RWPE1 (cell line): Measurements from ENCODE around the gene ADD2.
A peak's percentile ranks its signal among the peaks of the same experiment; 100 is the strongest.
"Not testable (repeated sequence)": the region's sequence is repeated elsewhere in the genome, so short reads cannot be mapped to it uniquely, and the experiment has no call there.

ENCODE experiments used
- CTCF ChIA-PET: fragments of 350-600 bp; sonication (Branson Sonifier 250); formaldehyde crosslinking; extraction: SDS; loops from one replicate; lab custom pipeline; 2021; lab: Yijun Ruan, JAX
- POLR2A ChIA-PET: fragments of 400-600 bp; formaldehyde crosslinking; extraction: SDS; loops from one replicate; lab custom pipeline; 2020; ENCODE audit warnings: antibody characterized with exemption; ENCODE audit not compliant: low non-redundant PET; lab: Yijun Ruan, JAX
- DNase-seq: peaks from one replicate; pipeline ENCODE4 v3.0.0; 2012; ENCODE audit warnings: low spot score
- H3K27ac ChIP-seq: fragments of 450-650 bp; 2 replicates; pipeline ENCODE4 v1.5.1; 2017
- TF ChIP-seq, protein P1 (sequence below): fragments of 450-650 bp; conservative IDR thresholded peaks from 2 replicates; pipeline ENCODE4 v1.5.1; 2017; ENCODE audit warnings: low read depth, mild to moderate bottlenecking

ADD2 gene

GRCh38 chr2:70743677-70744076 lies 24.3 kb downstream of the ADD2 start:
- POLR2A ChIA-PET = no interaction called here
- CTCF ChIA-PET = no interaction called here
- TF ChIP-seq, protein P1, sequence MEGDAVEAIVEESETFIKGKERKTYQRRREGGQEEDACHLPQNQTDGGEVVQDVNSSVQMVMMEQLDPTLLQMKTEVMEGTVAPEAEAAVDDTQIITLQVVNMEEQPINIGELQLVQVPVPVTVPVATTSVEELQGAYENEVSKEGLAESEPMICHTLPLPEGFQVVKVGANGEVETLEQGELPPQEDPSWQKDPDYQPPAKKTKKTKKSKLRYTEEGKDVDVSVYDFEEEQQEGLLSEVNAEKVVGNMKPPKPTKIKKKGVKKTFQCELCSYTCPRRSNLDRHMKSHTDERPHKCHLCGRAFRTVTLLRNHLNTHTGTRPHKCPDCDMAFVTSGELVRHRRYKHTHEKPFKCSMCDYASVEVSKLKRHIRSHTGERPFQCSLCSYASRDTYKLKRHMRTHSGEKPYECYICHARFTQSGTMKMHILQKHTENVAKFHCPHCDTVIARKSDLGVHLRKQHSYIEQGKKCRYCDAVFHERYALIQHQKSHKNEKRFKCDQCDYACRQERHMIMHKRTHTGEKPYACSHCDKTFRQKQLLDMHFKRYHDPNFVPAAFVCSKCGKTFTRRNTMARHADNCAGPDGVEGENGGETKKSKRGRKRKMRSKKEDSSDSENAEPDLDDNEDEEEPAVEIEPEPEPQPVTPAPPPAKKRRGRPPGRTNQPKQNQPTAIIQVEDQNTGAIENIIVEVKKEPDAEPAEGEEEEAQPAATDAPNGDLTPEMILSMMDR = no peak
- no peak for DNase-seq
- no peak overlapping the region for H3K27ac ChIP-seq

GRCh38 chr2:70743068-70743467 lies 24.9 kb downstream of the ADD2 start:
- ChIA-PET CTCF (no interaction called here), POLR2A (no interaction called here)
- TF ChIP-seq, protein P1 = no peak
- DNase-seq = no peak
- no peak overlapping the region for H3K27ac ChIP-seq

DNA sequence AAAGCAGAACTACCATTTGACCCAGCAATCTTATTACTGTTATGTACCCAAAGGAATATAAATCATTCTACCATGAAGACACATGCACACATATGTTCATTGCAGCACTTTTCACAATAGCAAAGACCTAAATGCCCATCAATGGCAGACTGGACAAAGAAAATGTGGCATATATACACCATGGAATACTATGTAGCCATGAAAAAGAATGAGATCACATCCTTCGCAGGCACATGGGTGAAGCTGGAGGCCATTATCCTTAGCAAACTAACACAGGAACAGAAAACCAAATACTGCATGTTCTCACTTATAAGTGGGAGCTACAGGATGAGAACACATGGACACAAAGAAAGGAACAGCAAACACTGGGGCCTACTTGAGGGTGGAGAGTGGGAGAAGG lies 28.5 kb downstream of the ADD2 start:
- DNase-seq, POLR2A ChIA-PET, H3K27ac ChIP-seq, CTCF ChIA-PET: not testable (repeated sequence)

DNA sequence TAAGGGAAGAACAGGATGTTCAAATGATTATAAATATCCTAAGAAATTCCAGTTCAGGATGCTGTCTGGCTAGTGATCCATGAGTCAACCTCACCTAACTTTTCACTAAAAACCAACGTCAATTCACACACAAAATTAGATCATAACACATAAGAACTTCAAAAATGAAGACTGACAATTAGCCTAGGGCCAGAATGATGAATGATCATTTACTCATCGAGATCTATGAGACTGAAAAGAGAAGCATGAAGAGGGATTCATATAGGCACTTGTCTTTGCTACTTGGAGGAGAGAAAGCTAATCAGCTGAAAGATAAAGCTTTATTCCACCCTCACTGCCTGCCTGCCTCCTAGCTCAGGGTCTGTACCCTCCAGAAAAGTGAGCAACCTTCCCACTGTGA lies 29.8 kb downstream of the ADD2 start:
- DNase-seq = peak; percentile 46
- POLR2A ChIA-PET = no interaction called here
- H3K27ac ChIP-seq = no peak overlapping the region
- CTCF ChIA-PET = no interaction called here
- TF ChIP-seq, protein P1 = no peak

DNA sequence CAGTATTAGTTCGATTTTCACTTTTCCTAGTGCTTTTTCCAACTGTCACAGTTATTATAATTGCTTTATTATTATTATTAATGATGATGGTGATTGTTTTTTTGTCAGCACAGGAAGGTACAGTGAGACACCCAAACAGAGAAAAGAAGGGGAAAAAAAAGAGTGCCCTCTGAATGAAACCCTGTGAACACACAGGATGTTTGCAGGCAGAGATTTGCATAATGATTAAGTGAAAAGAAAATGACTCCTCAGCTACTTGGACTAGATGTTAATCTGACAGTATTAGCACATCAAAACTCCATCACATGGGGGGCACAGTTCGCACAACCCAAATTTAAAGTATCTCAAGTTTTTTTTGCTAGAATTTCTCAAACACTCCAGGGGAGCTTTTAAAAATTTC lies 32.9 kb downstream of the ADD2 start:
- no peak for DNase-seq
- TF ChIP-seq, protein P1 = no peak
- no peak overlapping the region for H3K27ac ChIP-seq
- POLR2A ChIA-PET = no interaction called here
- CTCF ChIA-PET = no interaction called here

GRCh38 chr2:70733646-70734180 lies 34.3 kb downstream of the ADD2 start:
- DNase-seq = no peak
- POLR2A ChIA-PET = no interaction called here
- CTCF ChIA-PET = no interaction called here
- TF ChIP-seq, protein P1 = no peak
- no peak overlapping the region for H3K27ac ChIP-seq

- H3K27ac ChIP-seq = no peak overlapping the region
- TF ChIP-seq, protein P1 = no peak
- DNase-seq = no peak
- ChIA-PET CTCF (interaction anchor here (0.5 kb wide), 1 partner anchor 44 kb away, joined by 5 read pairs; no protein-coding TSS in a partner anchor), POLR2A (no interaction called here)
These were observed 35.0 kb downstream of the ADD2 start for GRCh38 chr2:70732766-70733645.
